ENCODE results near the gene TPP1. TPM values are rescaled to one million over a fixed set of nuclear protein-coding genes. Genes with fewer than 3 reads are reported as not detected.

TPP1 gene
- polyA plus RNA-seq, 3 donors from 2014 or later, result 110 to 225 (median 167) TPM

DNA sequence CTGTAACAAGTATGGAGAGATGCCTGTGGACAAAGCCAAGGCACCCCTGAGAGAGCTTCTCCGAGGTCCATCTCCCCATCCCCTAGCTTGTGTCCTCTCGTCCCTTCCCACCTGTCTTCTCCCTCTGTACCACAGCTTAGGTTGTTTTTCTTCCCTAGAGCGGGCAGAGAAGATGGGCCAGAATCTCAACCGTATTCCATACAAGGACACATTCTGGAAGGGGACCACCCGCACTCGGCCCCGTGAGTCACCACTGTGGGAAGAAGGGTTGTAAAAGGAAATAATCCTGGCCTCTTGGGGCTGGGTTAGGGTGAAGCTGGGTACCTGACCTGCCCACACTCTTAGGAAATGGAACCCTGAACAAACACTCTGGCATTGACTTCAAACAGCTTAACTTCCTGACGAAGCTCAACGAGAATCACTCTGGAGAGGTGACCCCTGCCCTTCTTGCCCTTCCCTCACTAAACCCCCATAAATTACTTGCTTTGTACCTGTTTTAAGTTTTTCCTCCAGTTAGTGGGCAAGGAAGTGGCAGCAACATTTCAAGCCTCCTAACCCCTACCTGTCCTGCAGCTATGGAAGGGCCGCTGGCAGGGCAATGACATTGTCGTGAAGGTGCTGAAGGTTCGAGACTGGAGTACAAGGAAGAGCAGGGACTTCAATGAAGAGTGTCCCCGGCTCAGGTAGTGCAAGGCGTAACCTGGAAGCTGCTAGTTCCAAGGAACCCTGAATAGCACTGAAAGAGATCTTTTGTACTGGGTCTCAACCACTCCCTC, 10.3 kb downstream of the TPP1 start:
- no peak for DNase-seq
- Mint-ChIP-seq H3K36me3 (peaks cover 12 to 21% (median 15%) of the 10 kb centered on the region in 3 donors), H3K27me3 (ENCODE audit: low read depth in 3 of 3) (peaks cover 0 to 10% (median 5%) of the 10 kb centered on the region in 3 donors), H3K9me3 (no peaks in the 10 kb centered on the region), H3K4me1 (peaks cover 19 to 22% of the 10 kb centered on the region in 2 donors), H3K4me3 (peak overlapping the region in 2 of 5 donors; percentile 14 to 28), H3K27ac (peak overlapping the region in 2 of 6 donors; percentile 86 to 96)

DNA sequence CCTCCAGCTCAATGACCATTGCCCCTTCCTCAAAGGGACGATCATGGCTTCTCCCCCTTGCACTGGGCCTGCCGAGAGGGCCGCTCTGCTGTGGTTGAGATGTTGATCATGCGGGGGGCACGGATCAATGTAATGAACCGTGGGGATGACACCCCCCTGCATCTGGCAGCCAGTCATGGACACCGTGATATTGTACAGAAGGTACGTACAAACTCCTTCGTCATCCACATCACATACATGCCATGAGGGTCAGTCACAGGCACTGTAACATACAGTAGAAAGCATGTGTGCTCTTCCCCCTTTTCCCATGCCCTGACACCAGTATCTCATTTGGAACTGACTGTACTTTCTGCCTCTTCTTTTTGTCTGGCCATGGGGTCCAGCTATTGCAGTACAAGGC, 11.2 kb downstream of the TPP1 start:
- Mint-ChIP-seq H3K36me3 (peaks cover 12 to 21% (median 15%) of the 10 kb centered on the region in 3 donors), H3K27ac (peak overlapping the region in 1 of 6 donors; percentile 91), H3K27me3 (ENCODE audit: low read depth in 3 of 3) (peaks cover 0 to 10% (median 5%) of the 10 kb centered on the region in 3 donors), H3K4me3 (peak overlapping the region in 2 of 5 donors; percentile 62 to 82), H3K4me1 (peaks cover 19 to 22% of the 10 kb centered on the region in 2 donors), H3K9me3 (no peaks in the 10 kb centered on the region)
- DNase-seq, result no peak

DNA sequence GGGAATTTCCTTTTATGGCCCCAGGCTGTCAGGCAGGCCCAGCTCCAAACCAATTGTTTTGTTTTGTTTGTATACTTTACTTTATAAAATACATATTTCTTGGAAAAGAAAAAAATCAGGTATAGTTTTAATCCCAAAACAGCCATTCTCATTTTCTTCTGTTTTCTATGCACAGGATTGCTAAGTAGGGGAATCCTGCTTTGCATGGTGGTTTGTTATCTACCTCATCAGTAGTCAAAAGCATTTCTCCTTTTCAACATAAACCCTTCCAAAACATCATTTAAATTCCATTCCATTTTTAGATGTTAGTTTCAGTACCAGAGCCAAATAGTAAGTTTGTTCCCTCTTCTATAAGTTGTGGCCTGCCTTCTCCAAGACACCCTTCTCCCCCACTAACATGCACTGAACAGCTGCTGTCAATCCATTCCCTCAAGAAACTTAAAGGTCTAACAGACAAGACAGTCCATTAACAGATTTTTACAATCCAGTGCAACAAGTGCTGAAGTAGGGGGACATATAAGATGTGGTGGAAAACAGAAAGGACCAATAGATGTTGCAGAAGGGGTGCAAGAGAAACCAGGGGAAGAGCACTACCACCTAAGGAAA, 11.9 kb downstream of the TPP1 start:
- Mint-ChIP-seq H3K9me3 (no peaks in the 10 kb centered on the region), H3K27ac (peak overlapping the region in 1 of 6 donors; percentile 91), H3K4me1 (peaks cover 19 to 22% of the 10 kb centered on the region in 2 donors), H3K4me3 (peak overlapping the region in 2 of 5 donors; percentile 75 to 82), H3K27me3 (ENCODE audit: low read depth in 3 of 3) (peaks cover 0 to 10% (median 5%) of the 10 kb centered on the region in 3 donors), H3K36me3 (peaks cover 12 to 21% (median 15%) of the 10 kb centered on the region in 3 donors)
- no peak for DNase-seq

DNA sequence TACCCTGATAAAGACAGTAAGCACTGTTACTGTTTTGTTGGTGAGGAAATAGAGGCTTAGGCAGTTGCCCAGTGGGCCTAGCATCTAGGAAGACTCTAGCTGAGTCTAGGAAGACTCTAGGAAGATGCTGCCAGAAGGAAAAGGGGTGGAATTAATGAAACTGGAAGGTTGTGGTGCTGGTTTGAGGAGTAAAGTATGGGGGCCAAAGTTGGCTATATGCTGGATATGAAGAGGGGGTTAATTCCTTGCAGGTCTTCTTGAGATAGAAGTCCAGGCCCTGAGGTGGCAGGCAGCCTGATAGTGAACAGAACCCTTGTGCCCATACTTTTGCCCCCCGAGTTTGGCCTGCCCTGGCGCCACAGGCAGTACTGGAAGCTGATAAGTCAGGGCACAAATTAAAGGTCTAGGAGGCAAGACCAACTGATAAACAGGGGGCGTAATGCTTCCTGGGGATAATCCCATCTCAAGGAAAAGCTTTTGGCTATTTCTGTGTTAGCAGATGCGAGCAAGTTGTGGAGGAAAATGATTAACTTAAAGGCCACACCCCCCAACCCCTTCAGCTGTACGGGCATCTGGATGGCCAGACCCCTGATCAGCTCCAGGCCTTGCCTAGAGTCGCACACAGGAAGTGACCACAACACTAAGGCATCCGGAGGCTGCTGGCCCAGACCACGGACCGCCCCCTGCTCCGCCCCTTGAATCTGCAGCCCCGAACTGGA, 12.6 kb downstream of the TPP1 start:
- Mint-ChIP-seq H3K4me1 (peaks cover 19 to 21% of the 10 kb centered on the region in 2 donors), H3K9me3 (no peaks in the 10 kb centered on the region), H3K27ac (no peak overlapping the region), H3K4me3 (peak overlapping the region in 2 of 5 donors; percentile 75 to 82), H3K27me3 (ENCODE audit: low read depth in 3 of 3) (peaks cover 0 to 8% (median 5%) of the 10 kb centered on the region in 3 donors), H3K36me3 (peaks cover 12 to 21% (median 15%) of the 10 kb centered on the region in 3 donors)
- peak; percentile 72 to 80 (median 75) for DNase-seq

DNA sequence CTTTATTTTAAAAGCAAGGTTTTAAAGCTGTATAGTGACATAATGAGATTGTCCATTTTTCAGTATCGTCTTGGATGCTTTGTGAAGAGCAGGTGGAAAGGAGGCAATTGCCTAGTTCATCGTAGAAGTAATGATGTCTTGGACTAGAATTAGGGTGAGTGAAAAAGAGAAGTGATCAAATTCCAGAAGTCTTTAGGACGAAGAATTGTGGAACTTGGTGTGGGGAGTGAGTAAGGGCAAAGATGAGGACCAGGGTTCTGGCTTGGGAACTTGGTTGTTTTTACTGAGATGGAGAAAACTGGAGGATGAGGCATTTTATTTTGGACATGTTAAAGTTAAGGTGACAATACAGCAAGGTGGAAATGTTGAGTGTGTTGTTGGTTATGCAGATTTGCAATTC, 14.4 kb downstream of the TPP1 start:
- no peak for DNase-seq
- Mint-ChIP-seq H3K36me3 (peaks cover 9 to 17% (median 10%) of the 10 kb centered on the region in 3 donors), H3K4me1 (peaks cover 3 to 8% of the 10 kb centered on the region in 2 donors), H3K9me3 (no peaks in the 10 kb centered on the region), H3K27ac (no peak overlapping the region), H3K4me3 (no peak overlapping the region), H3K27me3 (ENCODE audit: low read depth in 3 of 3) (no peaks in the 10 kb centered on the region)

DNA sequence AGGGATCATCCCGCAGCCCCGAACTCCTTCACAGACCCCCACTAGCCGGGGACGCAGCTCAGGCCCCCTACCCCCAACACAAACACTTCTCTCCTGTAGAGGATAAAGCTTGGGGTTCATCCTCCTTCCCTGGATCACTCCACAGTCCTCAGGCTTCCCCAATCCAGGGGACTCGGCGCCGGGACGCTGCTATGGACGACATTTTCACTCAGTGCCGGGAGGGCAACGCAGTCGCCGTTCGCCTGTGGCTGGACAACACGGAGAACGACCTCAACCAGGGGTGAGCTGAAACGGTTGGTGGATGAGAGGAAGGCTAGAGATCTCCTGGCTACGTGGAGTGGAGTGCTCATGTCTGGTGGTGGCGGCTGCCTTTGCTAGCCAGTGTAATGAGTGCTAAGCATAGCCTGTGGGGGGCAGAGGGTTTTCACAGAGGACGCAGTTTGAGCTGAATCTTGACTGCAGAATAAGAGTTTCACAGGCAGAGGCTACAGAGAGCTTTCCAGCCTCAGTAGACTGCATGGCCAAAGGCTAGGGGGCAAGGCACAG, 15.1 kb downstream of the TPP1 start:
- Mint-ChIP-seq H3K27ac (no peak overlapping the region), H3K36me3 (peaks cover 5 to 18% (median 6%) of the 10 kb centered on the region in 3 donors), H3K4me3 (no peak overlapping the region), H3K27me3 (ENCODE audit: low read depth in 3 of 3) (no peaks in the 10 kb centered on the region), H3K4me1 (peaks cover 6% of the 10 kb centered on the region in 2 donors), H3K9me3 (no peaks in the 10 kb centered on the region)
- DNase-seq, result peak; percentile 47 to 59 (median 50)

DNA sequence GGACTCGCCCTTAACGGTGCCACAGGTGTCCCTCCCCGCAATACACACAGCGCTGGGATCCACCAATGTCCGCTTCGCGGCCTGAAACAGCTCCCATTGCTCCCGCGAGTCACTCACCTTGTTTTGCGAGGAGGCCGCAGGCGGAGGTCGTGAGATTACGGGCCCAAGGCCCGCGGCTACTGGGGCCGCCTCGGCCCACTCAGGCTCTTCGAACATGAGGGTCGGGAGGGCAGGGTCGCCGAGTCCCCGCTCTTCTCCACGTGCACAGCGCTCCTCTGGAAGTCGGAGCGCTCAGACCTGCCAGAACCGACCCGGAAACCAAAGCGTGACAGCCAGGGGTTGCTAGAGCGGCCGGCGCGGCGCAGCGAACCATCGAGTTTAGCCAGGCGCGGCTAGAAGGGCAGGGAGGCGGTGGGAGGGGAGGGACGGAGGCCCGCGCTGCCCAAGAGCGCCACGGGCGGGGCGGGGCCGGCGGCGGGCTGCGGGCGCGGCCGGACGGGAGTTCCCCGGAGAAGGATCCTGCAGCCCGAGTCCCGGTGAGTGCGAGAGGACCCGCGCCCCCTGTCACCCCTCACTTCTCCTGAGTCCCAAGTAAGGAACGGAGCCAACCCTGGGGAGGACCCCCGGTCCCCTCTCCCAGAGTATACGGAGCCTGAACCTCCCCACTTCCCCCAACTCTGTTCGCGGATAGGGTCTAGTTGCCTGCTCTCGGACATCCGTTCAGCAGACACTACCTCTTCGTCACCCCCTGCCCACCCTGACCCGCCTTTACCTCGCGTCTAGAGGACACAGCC, 15.7 kb downstream of the TPP1 start, which contains the start of the genes ILK and RRP8:
Gene ILK (plus strand): TSS at position 488 of the 794 bp plus-strand sequence. CDS start 498 bp downstream, outside the sequence.
Gene RRP8 (minus strand): TSS at position 330 of the 794 bp plus-strand sequence. CDS start 114 bp downstream, at position 216.
- peaks cover 5 to 23% (median 6%) of the 10 kb centered on the region in 3 donors for H3K36me3 Mint-ChIP-seq
- H3K27me3 Mint-ChIP-seq (ENCODE audit: low read depth in 3 of 3), result no peaks in the 10 kb centered on the region
- no peaks in the 10 kb centered on the region for H3K9me3 Mint-ChIP-seq
- H3K4me3 Mint-ChIP-seq, result no peak within 1 kb of the TSS
- peak; percentile 89 to 91 (median 90) for DNase-seq
- no peak within 1 kb of the TSS for H3K27ac Mint-ChIP-seq
- peaks cover 2 to 13% of the 10 kb centered on the region in 2 donors for H3K4me1 Mint-ChIP-seq

DNA sequence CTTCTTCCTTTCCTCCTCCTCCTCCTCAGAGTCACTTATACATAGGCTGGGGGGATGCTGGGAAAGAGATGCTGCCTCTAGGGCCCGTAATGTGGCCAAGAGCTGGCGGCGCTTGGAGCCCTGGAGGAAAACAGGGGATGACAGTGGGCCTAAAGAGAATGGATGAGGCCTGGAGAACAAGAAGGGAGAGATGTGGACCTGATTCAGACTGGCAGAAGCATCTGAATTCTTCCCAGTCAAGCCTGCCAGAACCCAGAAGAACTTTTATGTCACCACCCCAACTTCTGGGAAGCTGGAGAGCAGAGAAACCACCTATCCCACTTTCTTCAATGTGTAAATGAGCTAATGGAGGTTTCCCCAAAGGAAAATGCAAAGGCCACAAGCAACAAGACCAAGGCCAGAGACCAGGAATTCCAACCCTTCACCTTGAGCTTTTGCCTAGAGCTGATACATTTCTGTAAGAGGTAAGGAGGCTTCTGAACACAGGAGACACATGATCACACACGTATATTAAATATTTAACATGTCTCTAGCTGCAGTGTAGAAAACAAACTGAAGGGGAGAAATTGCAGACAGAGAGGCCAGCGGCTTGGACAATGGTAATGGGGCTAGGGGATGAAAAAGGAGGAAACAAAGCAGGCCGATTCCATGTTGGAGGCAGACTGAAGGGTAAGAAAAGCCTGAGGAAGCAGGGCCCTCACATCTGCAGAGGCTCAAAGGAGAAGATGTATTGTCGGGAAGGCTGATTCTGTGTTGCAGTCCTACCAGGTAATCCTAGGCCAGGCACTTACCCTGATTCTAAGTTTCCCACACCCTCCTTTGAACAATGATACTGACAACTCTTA, 16.9 kb downstream of the TPP1 start:
- Mint-ChIP-seq H3K4me3 (no peak overlapping the region), H3K4me1 (peaks cover 4 to 22% of the 10 kb centered on the region in 2 donors), H3K27ac (peak overlapping the region in 2 of 6 donors; percentile 14 to 72), H3K36me3 (peaks cover 6 to 23% (median 8%) of the 10 kb centered on the region in 3 donors), H3K9me3 (no peaks in the 10 kb centered on the region), H3K27me3 (ENCODE audit: low read depth in 3 of 3) (peaks cover 0 to 1% (median 0%) of the 10 kb centered on the region in 3 donors)
- DNase-seq, result no peak

DNA sequence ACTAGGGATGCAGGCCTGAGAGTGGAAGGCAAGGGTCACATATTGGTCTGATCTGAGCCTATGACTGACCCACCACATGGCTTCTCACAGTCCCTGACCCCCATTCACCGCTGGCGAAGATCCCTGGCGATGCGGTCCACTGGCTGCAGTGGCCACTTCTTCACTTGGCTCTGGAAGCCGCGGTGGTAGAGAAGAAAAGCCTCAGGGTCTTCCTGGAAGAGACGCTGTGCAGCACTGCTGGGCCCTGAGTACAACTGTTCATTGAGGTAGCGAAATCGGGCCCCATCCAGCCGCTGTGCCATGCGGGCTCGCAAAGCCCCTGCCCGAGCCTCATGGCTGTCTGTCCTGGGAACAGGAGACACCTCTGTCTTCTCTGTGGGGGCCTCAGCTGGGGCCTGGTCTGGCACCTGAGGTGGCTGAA, 18.2 kb downstream of the TPP1 start:
- peaks cover 4 to 27% of the 10 kb centered on the region in 2 donors for H3K4me1 Mint-ChIP-seq
- H3K27me3 Mint-ChIP-seq (ENCODE audit: low read depth in 3 of 3), result peaks cover 0 to 1% (median 0%) of the 10 kb centered on the region in 3 donors
- H3K36me3 Mint-ChIP-seq, result peaks cover 6 to 28% (median 8%) of the 10 kb centered on the region in 3 donors
- H3K27ac Mint-ChIP-seq, result no peak overlapping the region
- H3K9me3 Mint-ChIP-seq, result no peaks in the 10 kb centered on the region
- H3K4me3 Mint-ChIP-seq, result no peak overlapping the region
- DNase-seq, result no peak

DNA sequence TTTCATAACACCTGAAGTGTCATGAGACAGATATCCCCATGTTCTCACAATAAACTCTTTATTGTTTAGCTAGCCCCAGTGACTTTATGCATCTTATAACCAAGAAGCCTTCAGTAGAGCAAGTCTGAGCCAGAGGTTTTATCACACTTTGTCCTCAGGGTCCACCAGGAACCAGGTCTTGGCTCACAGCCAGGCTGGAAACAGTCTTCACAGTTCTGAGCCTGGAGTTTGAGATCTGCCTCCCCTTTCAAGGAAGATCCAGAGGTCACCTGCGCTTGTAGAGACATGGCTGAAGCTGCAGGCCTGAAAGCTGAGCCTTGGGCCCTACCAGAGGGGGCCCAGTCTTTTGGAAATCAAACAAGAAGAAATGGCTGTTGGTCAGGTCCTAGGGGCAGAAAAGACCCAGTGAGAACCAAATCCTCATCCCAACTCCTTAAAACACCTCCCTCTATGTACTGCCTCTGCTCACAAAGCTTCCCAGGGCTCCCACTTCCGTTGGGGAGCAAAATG, 19.3 kb downstream of the TPP1 start:
- DNase-seq, result no peak
- H3K9me3 Mint-ChIP-seq, result no peaks in the 10 kb centered on the region
- peaks cover 0 to 1% (median 0%) of the 10 kb centered on the region in 3 donors for H3K27me3 Mint-ChIP-seq (ENCODE audit: low read depth in 3 of 3)
- H3K4me1 Mint-ChIP-seq, result peaks cover 4 to 31% of the 10 kb centered on the region in 2 donors
- H3K4me3 Mint-ChIP-seq, result no peak overlapping the region
- H3K27ac Mint-ChIP-seq, result no peak overlapping the region
- H3K36me3 Mint-ChIP-seq, result peaks cover 6 to 31% (median 8%) of the 10 kb centered on the region in 3 donors

DNA sequence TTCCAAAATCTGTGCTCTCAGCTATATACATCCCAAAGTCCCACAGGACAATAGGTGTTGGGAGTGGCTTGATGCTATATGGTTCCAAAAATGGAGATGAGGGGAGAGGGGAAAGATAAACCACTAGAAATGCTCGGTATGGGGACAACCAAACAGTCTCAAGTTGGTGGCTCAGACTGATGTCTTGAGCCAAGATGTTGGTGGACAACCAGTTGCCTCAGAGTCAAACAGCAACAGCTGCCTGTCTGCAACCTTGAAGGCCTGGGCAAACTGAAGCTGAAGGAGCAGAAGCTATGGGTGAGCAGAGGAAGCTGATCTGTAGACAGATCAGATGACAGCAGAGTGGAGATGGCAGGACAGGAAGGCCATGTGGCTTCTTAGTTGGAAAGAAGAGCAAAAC, 19.8 kb downstream of the TPP1 start:
- Mint-ChIP-seq H3K27me3 (ENCODE audit: low read depth in 3 of 3) (peaks cover 0 to 1% (median 0%) of the 10 kb centered on the region in 3 donors), H3K36me3 (peaks cover 6 to 31% (median 10%) of the 10 kb centered on the region in 3 donors), H3K4me3 (no peak overlapping the region), H3K4me1 (peaks cover 4 to 32% of the 10 kb centered on the region in 2 donors), H3K27ac (peak overlapping the region in 2 of 6 donors; percentile 22 to 46), H3K9me3 (no peaks in the 10 kb centered on the region)
- no peak for DNase-seq

DNA sequence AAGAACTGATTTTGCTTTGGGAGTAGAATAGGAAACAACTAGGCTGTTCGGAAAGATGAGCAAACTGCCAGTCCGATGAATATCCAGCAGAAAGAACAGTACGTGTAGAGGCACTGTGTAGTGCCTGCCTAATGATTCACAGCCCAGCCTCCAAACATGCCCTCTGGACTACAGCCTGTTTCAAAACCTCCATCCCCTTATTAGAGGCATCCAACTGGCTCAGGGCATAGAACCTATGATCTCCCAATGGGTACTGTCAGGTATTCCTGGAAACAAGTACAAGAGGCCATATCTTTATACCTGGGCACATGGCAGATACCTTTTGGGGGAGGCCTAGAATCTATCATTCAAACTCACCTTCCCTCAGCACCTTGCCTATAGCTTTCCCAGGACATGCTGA, 20.7 kb downstream of the TPP1 start:
- Mint-ChIP-seq H3K36me3 (peaks cover 6 to 38% (median 17%) of the 10 kb centered on the region in 3 donors), H3K27me3 (ENCODE audit: low read depth in 3 of 3) (peaks cover 0 to 1% (median 0%) of the 10 kb centered on the region in 3 donors), H3K27ac (no peak overlapping the region), H3K4me1 (peaks cover 4 to 41% of the 10 kb centered on the region in 2 donors), H3K4me3 (no peak overlapping the region), H3K9me3 (no peaks in the 10 kb centered on the region)
- no peak for DNase-seq
